Neural progenitor cell (in vitro differentiated cells): ENCODE data around the gene RAP1A.

Source experiments
- CTCF ChIP-seq: fragments of 200-600 bp; sonication (generic); IDR thresholded peaks from 2 replicates; pipeline ENCODE4 v1.5.1; 2017; ENCODE audit warnings: antibody characterized with exemption, mild to moderate bottlenecking
- EZH2phosphoT487 ChIP-seq: fragments of 200-600 bp; sonication (generic); IDR thresholded peaks from 2 replicates; pipeline ENCODE4 v1.6.1; 2017; ENCODE audit warnings: antibody characterized with exemption

GRCh38 chr1:111615870-111616715 lies 3.5 kb upstream of the RAP1A start:
- no peak for TF ChIP-seq EZH2phosphoT487
- no peak for TF ChIP-seq CTCF
